ENCODE results near the gene TWF1. TPM values are rescaled to one million over a fixed set of nuclear protein-coding genes. Genes with fewer than 3 reads are reported as not detected.

TWF1 gene
- total and polyA plus RNA-seq, 9 of the 15 experiments (the other 6 are each of a cell fraction or from before 2014, with no cell fraction given): 10.3 to 29.4 (median 23.4) TPM

DNA sequence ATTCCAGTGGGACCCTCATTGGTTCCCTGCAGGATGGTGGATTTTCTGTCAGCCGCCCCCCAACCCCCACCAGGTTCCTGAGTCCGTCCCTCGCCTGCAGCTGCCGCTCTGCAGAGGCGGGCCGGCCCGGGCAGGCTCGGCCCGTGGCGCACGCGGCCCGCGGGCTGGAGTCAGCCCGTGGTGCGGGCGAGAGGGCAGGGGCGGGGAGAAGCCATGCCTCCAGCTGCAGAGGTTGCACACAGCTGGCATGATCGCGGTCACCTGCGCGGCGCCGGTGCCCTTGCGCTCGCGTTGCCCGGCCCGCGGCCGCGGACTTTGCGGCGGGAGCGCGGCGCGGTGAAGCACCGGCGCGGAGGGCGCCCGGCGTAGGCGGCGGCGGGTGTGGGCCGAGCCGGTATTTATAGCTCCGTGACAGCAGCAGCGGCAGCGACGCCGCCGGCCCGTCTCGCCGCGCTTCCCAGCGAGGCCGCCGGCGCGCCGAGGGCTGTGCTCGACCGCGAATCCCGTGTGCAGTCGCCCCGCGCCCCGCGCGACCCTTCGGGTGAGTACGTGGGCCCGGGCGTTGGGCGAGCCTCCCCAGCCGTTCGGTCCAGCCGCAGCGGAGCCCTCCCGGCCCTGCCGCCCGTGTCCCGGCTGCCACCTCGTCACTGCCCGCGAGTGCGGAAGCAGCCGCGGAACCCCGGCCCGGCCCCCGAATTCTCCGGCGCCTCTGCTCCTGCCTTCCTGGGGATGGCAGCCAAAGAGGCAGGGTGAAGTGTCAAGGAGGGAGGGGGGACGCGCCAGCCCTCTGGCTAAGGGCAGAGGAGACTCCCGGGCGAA is 29.7 kb upstream of the TWF1 start, which contains the start of gene TMEM117 (continued):
- no peak for TF ChIP-seq CHD1 (IDR thresholded peaks at IDR 0.05; ENCODE audit: low read length)
- TF ChIP-seq, protein P1, sequence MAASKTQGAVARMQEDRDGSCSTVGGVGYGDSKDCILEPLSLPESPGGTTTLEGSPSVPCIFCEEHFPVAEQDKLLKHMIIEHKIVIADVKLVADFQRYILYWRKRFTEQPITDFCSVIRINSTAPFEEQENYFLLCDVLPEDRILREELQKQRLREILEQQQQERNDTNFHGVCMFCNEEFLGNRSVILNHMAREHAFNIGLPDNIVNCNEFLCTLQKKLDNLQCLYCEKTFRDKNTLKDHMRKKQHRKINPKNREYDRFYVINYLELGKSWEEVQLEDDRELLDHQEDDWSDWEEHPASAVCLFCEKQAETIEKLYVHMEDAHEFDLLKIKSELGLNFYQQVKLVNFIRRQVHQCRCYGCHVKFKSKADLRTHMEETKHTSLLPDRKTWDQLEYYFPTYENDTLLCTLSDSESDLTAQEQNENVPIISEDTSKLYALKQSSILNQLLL (CRISPR knock-in tag; IDR thresholded peaks at IDR 0.05; ENCODE audit: borderline replicate concordance): no peak
- TF ChIP-seq, protein P2, sequence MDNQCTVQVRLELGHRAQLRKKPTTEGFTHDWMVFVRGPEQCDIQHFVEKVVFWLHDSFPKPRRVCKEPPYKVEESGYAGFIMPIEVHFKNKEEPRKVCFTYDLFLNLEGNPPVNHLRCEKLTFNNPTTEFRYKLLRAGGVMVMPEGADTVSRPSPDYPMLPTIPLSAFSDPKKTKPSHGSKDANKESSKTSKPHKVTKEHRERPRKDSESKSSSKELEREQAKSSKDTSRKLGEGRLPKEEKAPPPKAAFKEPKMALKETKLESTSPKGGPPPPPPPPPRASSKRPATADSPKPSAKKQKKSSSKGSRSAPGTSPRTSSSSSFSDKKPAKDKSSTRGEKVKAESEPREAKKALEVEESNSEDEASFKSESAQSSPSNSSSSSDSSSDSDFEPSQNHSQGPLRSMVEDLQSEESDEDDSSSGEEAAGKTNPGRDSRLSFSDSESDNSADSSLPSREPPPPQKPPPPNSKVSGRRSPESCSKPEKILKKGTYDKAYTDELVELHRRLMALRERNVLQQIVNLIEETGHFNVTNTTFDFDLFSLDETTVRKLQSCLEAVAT (IDR thresholded peaks at IDR 0.05): no peak
- TF ChIP-seq, protein P3, sequence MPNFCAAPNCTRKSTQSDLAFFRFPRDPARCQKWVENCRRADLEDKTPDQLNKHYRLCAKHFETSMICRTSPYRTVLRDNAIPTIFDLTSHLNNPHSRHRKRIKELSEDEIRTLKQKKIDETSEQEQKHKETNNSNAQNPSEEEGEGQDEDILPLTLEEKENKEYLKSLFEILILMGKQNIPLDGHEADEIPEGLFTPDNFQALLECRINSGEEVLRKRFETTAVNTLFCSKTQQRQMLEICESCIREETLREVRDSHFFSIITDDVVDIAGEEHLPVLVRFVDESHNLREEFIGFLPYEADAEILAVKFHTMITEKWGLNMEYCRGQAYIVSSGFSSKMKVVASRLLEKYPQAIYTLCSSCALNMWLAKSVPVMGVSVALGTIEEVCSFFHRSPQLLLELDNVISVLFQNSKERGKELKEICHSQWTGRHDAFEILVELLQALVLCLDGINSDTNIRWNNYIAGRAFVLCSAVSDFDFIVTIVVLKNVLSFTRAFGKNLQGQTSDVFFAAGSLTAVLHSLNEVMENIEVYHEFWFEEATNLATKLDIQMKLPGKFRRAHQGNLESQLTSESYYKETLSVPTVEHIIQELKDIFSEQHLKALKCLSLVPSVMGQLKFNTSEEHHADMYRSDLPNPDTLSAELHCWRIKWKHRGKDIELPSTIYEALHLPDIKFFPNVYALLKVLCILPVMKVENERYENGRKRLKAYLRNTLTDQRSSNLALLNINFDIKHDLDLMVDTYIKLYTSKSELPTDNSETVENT (CRISPR knock-in tag; IDR thresholded peaks at IDR 0.05): peak; percentile 26; the same call in 1 of the 2 replicates
- no peak for TF ChIP-seq EHMT2 (IDR thresholded peaks at IDR 0.05)
- TF ChIP-seq, protein P4, sequence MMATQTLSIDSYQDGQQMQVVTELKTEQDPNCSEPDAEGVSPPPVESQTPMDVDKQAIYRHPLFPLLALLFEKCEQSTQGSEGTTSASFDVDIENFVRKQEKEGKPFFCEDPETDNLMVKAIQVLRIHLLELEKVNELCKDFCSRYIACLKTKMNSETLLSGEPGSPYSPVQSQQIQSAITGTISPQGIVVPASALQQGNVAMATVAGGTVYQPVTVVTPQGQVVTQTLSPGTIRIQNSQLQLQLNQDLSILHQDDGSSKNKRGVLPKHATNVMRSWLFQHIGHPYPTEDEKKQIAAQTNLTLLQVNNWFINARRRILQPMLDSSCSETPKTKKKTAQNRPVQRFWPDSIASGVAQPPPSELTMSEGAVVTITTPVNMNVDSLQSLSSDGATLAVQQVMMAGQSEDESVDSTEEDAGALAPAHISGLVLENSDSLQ (IDR thresholded peaks at IDR 0.05): no peak
- TF ChIP-seq FOXA1 (IDR thresholded peaks at IDR 0.05; ENCODE audit: borderline replicate concordance): no peak
- TF ChIP-seq, protein P5, sequence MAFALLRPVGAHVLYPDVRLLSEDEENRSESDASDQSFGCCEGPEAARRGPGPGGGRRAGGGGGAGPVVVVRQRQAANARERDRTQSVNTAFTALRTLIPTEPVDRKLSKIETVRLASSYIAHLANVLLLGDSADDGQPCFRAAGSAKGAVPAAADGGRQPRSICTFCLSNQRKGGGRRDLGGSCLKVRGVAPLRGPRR (CRISPR knock-in tag; IDR thresholded peaks at IDR 0.05): no peak
- TF ChIP-seq SP2 (IDR thresholded peaks at IDR 0.05; ENCODE audit: extremely low read depth, low read depth, low read length, poor library complexity, severe bottlenecking): no peak
- no peak for TF ChIP-seq ZNF830 (CRISPR knock-in tag; IDR thresholded peaks at IDR 0.05)
- no peak for TF ChIP-seq TCF3 (CRISPR knock-in tag; IDR thresholded peaks at IDR 0.05)
- no peak for TF ChIP-seq ZNF347 (CRISPR knock-in tag; IDR thresholded peaks at IDR 0.05; ENCODE audit: low read depth)
- TF ChIP-seq, protein P6, sequence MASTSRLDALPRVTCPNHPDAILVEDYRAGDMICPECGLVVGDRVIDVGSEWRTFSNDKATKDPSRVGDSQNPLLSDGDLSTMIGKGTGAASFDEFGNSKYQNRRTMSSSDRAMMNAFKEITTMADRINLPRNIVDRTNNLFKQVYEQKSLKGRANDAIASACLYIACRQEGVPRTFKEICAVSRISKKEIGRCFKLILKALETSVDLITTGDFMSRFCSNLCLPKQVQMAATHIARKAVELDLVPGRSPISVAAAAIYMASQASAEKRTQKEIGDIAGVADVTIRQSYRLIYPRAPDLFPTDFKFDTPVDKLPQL (IDR thresholded peaks at IDR 0.05; ENCODE audit: extremely low read depth, insufficient read length): no peak
- TF ChIP-seq, protein P7, sequence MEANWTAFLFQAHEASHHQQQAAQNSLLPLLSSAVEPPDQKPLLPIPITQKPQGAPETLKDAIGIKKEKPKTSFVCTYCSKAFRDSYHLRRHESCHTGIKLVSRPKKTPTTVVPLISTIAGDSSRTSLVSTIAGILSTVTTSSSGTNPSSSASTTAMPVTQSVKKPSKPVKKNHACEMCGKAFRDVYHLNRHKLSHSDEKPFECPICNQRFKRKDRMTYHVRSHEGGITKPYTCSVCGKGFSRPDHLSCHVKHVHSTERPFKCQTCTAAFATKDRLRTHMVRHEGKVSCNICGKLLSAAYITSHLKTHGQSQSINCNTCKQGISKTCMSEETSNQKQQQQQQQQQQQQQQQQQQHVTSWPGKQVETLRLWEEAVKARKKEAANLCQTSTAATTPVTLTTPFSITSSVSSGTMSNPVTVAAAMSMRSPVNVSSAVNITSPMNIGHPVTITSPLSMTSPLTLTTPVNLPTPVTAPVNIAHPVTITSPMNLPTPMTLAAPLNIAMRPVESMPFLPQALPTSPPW (CRISPR knock-in tag; IDR thresholded peaks at IDR 0.05): peak; percentile 65
